ENCODE measurements around the gene RNF167.

RNF167 gene

DNA sequence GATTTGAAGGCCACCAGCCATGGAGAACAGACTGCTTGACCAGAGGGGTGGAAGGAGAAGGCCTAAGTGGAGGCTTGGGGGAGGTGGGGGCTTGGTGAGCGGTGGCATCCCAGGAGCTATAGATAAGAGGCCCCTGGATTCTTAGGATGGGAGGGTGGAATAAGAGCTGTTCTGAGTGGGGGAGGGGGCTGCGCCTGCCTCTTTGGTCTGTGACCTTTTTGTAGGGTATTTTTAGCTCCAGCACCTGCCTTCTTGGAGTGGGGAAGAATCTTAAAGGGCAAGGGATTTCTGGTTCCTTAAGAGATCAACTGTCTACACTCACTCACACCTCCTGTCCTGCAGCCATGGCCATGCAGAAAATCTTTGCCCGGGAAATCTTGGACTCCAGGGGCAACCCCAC lies 11.4 kb downstream of the RNF167 start:
- H3K9me3 ChIP-seq (ENCODE audit: insufficient read depth, low read length), result no peaks in the 10 kb centered on the region
- peak overlapping the region; percentile 70 for H3K4me3 ChIP-seq (ENCODE audit: insufficient read length, low read depth)
- peak overlapping the region; percentile 93 for H3K9ac ChIP-seq (ENCODE audit: insufficient read length, low read depth)

DNA sequence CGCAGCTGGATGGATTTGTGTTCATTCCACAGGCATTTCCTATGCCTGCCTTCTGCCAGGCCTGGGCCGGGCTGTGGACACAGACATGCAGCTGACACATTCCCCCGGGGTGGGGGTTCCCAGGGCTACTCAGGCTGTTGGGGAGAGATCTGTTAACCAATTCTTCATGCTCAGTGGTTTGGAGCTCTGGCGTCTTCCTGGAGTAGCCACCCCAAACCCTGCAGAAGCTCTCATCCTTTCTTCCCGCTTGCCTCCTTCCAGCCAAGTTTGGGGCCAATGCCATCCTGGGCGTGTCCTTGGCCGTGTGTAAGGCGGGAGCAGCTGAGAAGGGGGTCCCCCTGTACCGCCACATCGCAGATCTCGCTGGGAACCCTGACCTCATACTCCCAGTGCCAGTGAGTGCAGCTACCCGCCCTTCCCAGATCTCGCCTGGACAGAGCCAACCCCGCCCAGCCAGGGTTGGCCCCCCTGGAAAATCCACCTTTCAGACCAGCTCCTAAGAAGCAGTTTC lies 13.4 kb downstream of the RNF167 start:
- Histone ChIP-seq H3K4me3 (ENCODE audit: insufficient read length, low read depth) (no peak overlapping the region), H3K4me1 (ENCODE audit: insufficient read depth, insufficient read length) (peaks cover 7% of the 10 kb centered on the region), H3K9ac (ENCODE audit: insufficient read length, low read depth) (peak overlapping the region; percentile 50), H3K27me3 (ENCODE audit: insufficient read depth, insufficient read length) (no peaks in the 10 kb centered on the region), H3K36me3 (ENCODE audit: insufficient read depth, insufficient read length, low read length) (peaks cover 26% of the 10 kb centered on the region), H3K9me3 (ENCODE audit: insufficient read depth, low read length) (no peaks in the 10 kb centered on the region)
- no peak for TF ChIP-seq ZNF274 (IDR thresholded peaks at IDR 0.05; ENCODE audit: low read depth, low read length)
- TF ChIP-seq YY1 (IDR thresholded peaks at IDR 0.05; ENCODE audit: insufficient read depth, insufficient read length), result no peak
- TF ChIP-seq SUZ12 (IDR thresholded peaks at IDR 0.05; ENCODE audit: extremely low read depth, insufficient read depth, insufficient read length), result no peak
- DNase-seq (ENCODE audit: low read depth, low spot score), result no peak

More for the DNA sequence above, 11.4 kb downstream of the RNF167 start:
- Histone ChIP-seq H3K27me3 (ENCODE audit: insufficient read depth, insufficient read length) (no peaks in the 10 kb centered on the region), H3K4me1 (ENCODE audit: insufficient read depth, insufficient read length) (peaks cover 5% of the 10 kb centered on the region), H3K36me3 (ENCODE audit: insufficient read depth, insufficient read length, low read length) (peaks cover 31% of the 10 kb centered on the region)
- no peak for DNase-seq (ENCODE audit: low read depth, low spot score)
- TF ChIP-seq YY1 (IDR thresholded peaks at IDR 0.05; ENCODE audit: insufficient read depth, insufficient read length) (no peak), SUZ12 (IDR thresholded peaks at IDR 0.05; ENCODE audit: extremely low read depth, insufficient read depth, insufficient read length) (no peak), ZNF274 (IDR thresholded peaks at IDR 0.05; ENCODE audit: low read depth, low read length) (no peak)

GRCh38 chr17:4955091-4955490 lies 15.0 kb downstream of the RNF167 start:
- TF ChIP-seq SUZ12 (IDR thresholded peaks at IDR 0.05; ENCODE audit: extremely low read depth, insufficient read depth, insufficient read length) (no peak), YY1 (IDR thresholded peaks at IDR 0.05; ENCODE audit: insufficient read depth, insufficient read length) (no peak), ZNF274 (IDR thresholded peaks at IDR 0.05; ENCODE audit: low read depth, low read length) (no peak)
- peaks cover 38% of the 10 kb centered on the region for H3K36me3 ChIP-seq (ENCODE audit: insufficient read depth, insufficient read length, low read length)
- H3K4me1 ChIP-seq (ENCODE audit: insufficient read depth, insufficient read length), result peaks cover 7% of the 10 kb centered on the region
- H3K4me3 ChIP-seq (ENCODE audit: insufficient read length, low read depth), result no peak overlapping the region
- no peaks in the 10 kb centered on the region for H3K27me3 ChIP-seq (ENCODE audit: insufficient read depth, insufficient read length)
- no peak for DNase-seq (ENCODE audit: low read depth, low spot score)
- H3K9me3 ChIP-seq (ENCODE audit: insufficient read depth, low read length), result no peaks in the 10 kb centered on the region
- H3K9ac ChIP-seq (ENCODE audit: insufficient read length, low read depth), result no peak overlapping the region

- peaks cover 46% of the 10 kb centered on the region for H3K36me3 ChIP-seq (ENCODE audit: insufficient read depth, insufficient read length, low read length)
- H3K4me1 ChIP-seq (ENCODE audit: insufficient read depth, insufficient read length), result peaks cover 7% of the 10 kb centered on the region
- DNase-seq (ENCODE audit: low read depth, low spot score), result no peak
- H3K9me3 ChIP-seq (ENCODE audit: insufficient read depth, low read length), result no peaks in the 10 kb centered on the region
- H3K4me3 ChIP-seq (ENCODE audit: insufficient read length, low read depth), result no peak overlapping the region
- TF ChIP-seq SUZ12 (IDR thresholded peaks at IDR 0.05; ENCODE audit: extremely low read depth, insufficient read depth, insufficient read length) (no peak), YY1 (IDR thresholded peaks at IDR 0.05; ENCODE audit: insufficient read depth, insufficient read length) (no peak), ZNF274 (IDR thresholded peaks at IDR 0.05; ENCODE audit: low read depth, low read length) (no peak)
- no peaks in the 10 kb centered on the region for H3K27me3 ChIP-seq (ENCODE audit: insufficient read depth, insufficient read length)
- no peak overlapping the region for H3K9ac ChIP-seq (ENCODE audit: insufficient read length, low read depth)
Measured at GRCh38 chr17:4956493-4957061, 16.5 kb downstream of the RNF167 start.

GRCh38 chr17:4958102-4958501 lies 18.0 kb downstream of the RNF167 start:
- H3K9me3 ChIP-seq (ENCODE audit: insufficient read depth, low read length), result no peaks in the 10 kb centered on the region
- H3K27me3 ChIP-seq (ENCODE audit: insufficient read depth, insufficient read length), result no peaks in the 10 kb centered on the region
- no peak for DNase-seq (ENCODE audit: low read depth, low spot score)
- no peak overlapping the region for H3K4me3 ChIP-seq (ENCODE audit: insufficient read length, low read depth)
- no peak overlapping the region for H3K9ac ChIP-seq (ENCODE audit: insufficient read length, low read depth)
- no peak for TF ChIP-seq ZNF274 (IDR thresholded peaks at IDR 0.05; ENCODE audit: low read depth, low read length)
- TF ChIP-seq YY1 (IDR thresholded peaks at IDR 0.05; ENCODE audit: insufficient read depth, insufficient read length), result no peak
- TF ChIP-seq SUZ12 (IDR thresholded peaks at IDR 0.05; ENCODE audit: extremely low read depth, insufficient read depth, insufficient read length), result no peak
- H3K4me1 ChIP-seq (ENCODE audit: insufficient read depth, insufficient read length), result peaks cover 5% of the 10 kb centered on the region
- H3K36me3 ChIP-seq (ENCODE audit: insufficient read depth, insufficient read length, low read length), result peaks cover 46% of the 10 kb centered on the region

GRCh38 chr17:4959261-4959965 lies 19.3 kb downstream of the RNF167 start:
- no peaks in the 10 kb centered on the region for H3K27me3 ChIP-seq (ENCODE audit: insufficient read depth, insufficient read length)
- H3K9ac ChIP-seq (ENCODE audit: insufficient read length, low read depth), result no peak overlapping the region
- no peak for TF ChIP-seq SUZ12 (IDR thresholded peaks at IDR 0.05; ENCODE audit: extremely low read depth, insufficient read depth, insufficient read length)
- no peak for TF ChIP-seq YY1 (IDR thresholded peaks at IDR 0.05; ENCODE audit: insufficient read depth, insufficient read length)
- no peak for TF ChIP-seq ZNF274 (IDR thresholded peaks at IDR 0.05; ENCODE audit: low read depth, low read length)

GRCh38 chr17:4960279-4960922 lies 20.3 kb downstream of the RNF167 start:
- peaks cover 46% of the 10 kb centered on the region for H3K36me3 ChIP-seq (ENCODE audit: insufficient read depth, insufficient read length, low read length)
- TF ChIP-seq YY1 (IDR thresholded peaks at IDR 0.05; ENCODE audit: insufficient read depth, insufficient read length) (no peak), SUZ12 (IDR thresholded peaks at IDR 0.05; ENCODE audit: extremely low read depth, insufficient read depth, insufficient read length) (no peak), ZNF274 (IDR thresholded peaks at IDR 0.05; ENCODE audit: low read depth, low read length) (no peak)
- H3K4me3 ChIP-seq (ENCODE audit: insufficient read length, low read depth), result no peak overlapping the region
- no peak for DNase-seq (ENCODE audit: low read depth, low spot score)
- no peaks in the 10 kb centered on the region for H3K9me3 ChIP-seq (ENCODE audit: insufficient read depth, low read length)
- peaks cover 2% of the 10 kb centered on the region for H3K4me1 ChIP-seq (ENCODE audit: insufficient read depth, insufficient read length)
- no peaks in the 10 kb centered on the region for H3K27me3 ChIP-seq (ENCODE audit: insufficient read depth, insufficient read length)
- H3K9ac ChIP-seq (ENCODE audit: insufficient read length, low read depth), result no peak overlapping the region

More at GRCh38 chr17:4959261-4959965, 19.3 kb downstream of the RNF167 start:
- peaks cover 2% of the 10 kb centered on the region for H3K4me1 ChIP-seq (ENCODE audit: insufficient read depth, insufficient read length)
- H3K36me3 ChIP-seq (ENCODE audit: insufficient read depth, insufficient read length, low read length), result peaks cover 46% of the 10 kb centered on the region
- DNase-seq (ENCODE audit: low read depth, low spot score), result no peak
- no peaks in the 10 kb centered on the region for H3K9me3 ChIP-seq (ENCODE audit: insufficient read depth, low read length)
- H3K4me3 ChIP-seq (ENCODE audit: insufficient read length, low read depth), result no peak overlapping the region
